Small intestine (tissue), 4 donors: ENCODE data around the gene ANO3. TPM values are rescaled to one million over a fixed set of nuclear protein-coding genes. Genes with fewer than 3 reads are reported as not detected.

Source experiments
- polyA plus RNA-seq, 4 donors: library from polyadenylated mRNA; stranded (reverse) in 3 of 4; unstranded in 1 of 4; fragments of 200-250 nt in 3 of 4; fragments of 120-200 nt in 1 of 4; gene quantifications; one replicate each; pipeline versions ENCODE4 v1.2.1 to v1.2.3, GENCODE V29; 2013
- donor health status: healthy with polysubstance abuse.
- donor health status: Bipolar disorder and iron deficiency.
- donor health status: healthy.

ANO3 gene
- polyA plus RNA-seq, 4 donors = under 0.01 to 0.10 (median 0.09) TPM; not detected in 1

Other genes starting within 250 kb of the ANO3 start
- under 1 TPM in 1 of 4 donors, not detected in 3; 0.01 TPM for gene MUC15, start 240.1 kb downstream of the ANO3 start, polyA plus RNA-seq